Choroid plexus epithelial cell (primary cell): ENCODE results near the gene ETDC.
"Not testable (repeated sequence)": the region's sequence is repeated elsewhere in the genome, so short reads cannot be mapped to it uniquely, and the experiment has no call there.

Source experiments
- DNase-seq: peaks from one replicate; pipeline ENCODE4 v3.0.0-alpha.2; 2010; ENCODE audit warnings: low read depth
- H3K4me3 ChIP-seq: 2 replicates; pipeline ENCODE4 v1.5.1; 2011; ENCODE audit warnings: low read depth, mild to moderate bottlenecking, control low read depth, low read length, moderate library complexity
- TF ChIP-seq, protein P1 (sequence below): conservative IDR thresholded peaks from 2 replicates; pipeline ENCODE4 v1.5.1; 2011; ENCODE audit warnings: low read depth, mild to moderate bottlenecking, control low read depth, inconsistent platforms, low read length, moderate library complexity

The ETDC gene

DNA sequence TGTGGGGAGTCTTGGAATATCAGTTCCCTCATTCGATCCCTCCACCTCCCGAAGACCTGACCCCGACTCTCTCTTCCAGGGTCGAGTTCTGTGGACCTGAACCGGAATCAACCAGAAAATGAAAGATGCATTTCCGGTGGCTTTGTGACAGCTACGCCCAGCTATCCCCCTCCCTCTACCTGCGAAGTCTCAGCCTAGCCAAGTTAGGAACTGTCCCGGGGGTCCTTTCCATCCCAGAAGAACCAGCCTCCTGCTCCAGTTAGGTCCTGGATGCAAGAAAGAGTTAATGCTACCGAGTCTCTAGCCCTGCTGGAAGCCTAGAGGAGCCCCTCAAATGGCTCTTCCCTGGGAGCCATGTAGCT is 13.4 kb upstream of the ETDC start:
- peak overlapping the region; percentile 53 for H3K4me3 ChIP-seq
- TF ChIP-seq, protein P1, sequence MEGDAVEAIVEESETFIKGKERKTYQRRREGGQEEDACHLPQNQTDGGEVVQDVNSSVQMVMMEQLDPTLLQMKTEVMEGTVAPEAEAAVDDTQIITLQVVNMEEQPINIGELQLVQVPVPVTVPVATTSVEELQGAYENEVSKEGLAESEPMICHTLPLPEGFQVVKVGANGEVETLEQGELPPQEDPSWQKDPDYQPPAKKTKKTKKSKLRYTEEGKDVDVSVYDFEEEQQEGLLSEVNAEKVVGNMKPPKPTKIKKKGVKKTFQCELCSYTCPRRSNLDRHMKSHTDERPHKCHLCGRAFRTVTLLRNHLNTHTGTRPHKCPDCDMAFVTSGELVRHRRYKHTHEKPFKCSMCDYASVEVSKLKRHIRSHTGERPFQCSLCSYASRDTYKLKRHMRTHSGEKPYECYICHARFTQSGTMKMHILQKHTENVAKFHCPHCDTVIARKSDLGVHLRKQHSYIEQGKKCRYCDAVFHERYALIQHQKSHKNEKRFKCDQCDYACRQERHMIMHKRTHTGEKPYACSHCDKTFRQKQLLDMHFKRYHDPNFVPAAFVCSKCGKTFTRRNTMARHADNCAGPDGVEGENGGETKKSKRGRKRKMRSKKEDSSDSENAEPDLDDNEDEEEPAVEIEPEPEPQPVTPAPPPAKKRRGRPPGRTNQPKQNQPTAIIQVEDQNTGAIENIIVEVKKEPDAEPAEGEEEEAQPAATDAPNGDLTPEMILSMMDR, result no peak
- no peak for DNase-seq

GRCh38 chrX:135302269-135302873 is 6.9 kb upstream of the ETDC start:
- TF ChIP-seq, protein P1, result no peak
- DNase-seq, result no peak
- no peak overlapping the region for H3K4me3 ChIP-seq

DNA sequence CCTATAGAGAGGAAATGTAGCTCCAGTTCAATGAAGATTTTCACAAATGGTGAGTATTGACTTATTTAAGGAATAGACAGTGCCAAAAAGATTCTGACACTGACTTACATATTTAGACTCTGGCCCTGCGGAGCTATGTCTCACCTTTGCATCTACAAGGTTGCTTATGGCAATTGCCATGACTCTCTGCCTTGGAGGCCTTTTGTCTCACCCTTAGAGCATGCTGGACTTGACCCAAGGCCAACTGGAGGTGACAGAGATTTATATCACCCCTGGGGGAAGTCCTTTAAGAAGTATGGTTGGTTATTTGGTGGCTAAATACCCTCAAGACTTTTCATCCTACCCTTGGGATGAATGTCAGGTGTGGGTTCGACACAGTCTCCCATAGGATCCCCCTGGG is 4.5 kb upstream of the ETDC start:
- TF ChIP-seq, protein P1, result no peak
- DNase-seq, result no peak

GRCh38 chrX:135307171-135307570 is 2.1 kb upstream of the ETDC start:
- DNase-seq, result no peak
- TF ChIP-seq, protein P1, result no peak
- H3K4me3 ChIP-seq, result no peak overlapping the region

More for the DNA sequence above, 4.5 kb upstream of the ETDC start:
- H3K4me3 ChIP-seq, result no peak overlapping the region

- TF ChIP-seq, protein P1, result no peak
- DNase-seq, result no peak
- no peak overlapping the region for H3K4me3 ChIP-seq
Measured at GRCh38 chrX:135308345-135308855, 880 bp upstream of the ETDC start.

GRCh38 chrX:135315864-135316263 is 6.6 kb downstream of the ETDC start:
- DNase-seq, result no peak
- no peak overlapping the region for H3K4me3 ChIP-seq
- TF ChIP-seq, protein P1, result no peak

GRCh38 chrX:135324463-135324862 is 15.2 kb downstream of the ETDC start:
- TF ChIP-seq, protein P1, result no peak

GRCh38 chrX:135325036-135325818 is 15.9 kb downstream of the ETDC start:
- DNase-seq, H3K4me3 ChIP-seq: not testable (repeated sequence)

More at GRCh38 chrX:135324463-135324862, 15.2 kb downstream of the ETDC start:
- H3K4me3 ChIP-seq, result no peak overlapping the region
- DNase-seq, result no peak
